ENCODE results near the gene NBEA.
"Not testable (repeated sequence)": the region's sequence is repeated elsewhere in the genome, so short reads cannot be mapped to it uniquely, and the experiment has no call there.

DNA sequence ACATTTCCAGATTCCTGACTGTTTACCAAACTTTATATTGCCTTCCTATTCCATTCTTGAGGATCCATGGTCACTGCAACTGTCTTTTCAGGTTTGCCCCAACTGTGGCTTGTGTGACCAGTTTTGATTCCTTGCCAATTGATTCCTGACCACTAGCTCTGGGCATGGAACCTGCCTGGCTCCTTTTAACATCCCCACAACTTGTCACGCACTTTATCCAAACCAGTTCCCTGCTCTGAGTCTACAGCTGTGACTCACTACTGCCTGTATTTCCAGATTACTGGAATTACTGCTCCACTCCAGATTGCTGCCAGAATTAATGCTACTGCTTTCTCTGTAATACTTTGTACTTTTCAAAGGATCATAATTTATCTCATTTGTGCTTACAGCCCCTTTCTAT is 13.4 kb upstream of the NBEA start:
- TF ChIP-seq, protein P1, sequence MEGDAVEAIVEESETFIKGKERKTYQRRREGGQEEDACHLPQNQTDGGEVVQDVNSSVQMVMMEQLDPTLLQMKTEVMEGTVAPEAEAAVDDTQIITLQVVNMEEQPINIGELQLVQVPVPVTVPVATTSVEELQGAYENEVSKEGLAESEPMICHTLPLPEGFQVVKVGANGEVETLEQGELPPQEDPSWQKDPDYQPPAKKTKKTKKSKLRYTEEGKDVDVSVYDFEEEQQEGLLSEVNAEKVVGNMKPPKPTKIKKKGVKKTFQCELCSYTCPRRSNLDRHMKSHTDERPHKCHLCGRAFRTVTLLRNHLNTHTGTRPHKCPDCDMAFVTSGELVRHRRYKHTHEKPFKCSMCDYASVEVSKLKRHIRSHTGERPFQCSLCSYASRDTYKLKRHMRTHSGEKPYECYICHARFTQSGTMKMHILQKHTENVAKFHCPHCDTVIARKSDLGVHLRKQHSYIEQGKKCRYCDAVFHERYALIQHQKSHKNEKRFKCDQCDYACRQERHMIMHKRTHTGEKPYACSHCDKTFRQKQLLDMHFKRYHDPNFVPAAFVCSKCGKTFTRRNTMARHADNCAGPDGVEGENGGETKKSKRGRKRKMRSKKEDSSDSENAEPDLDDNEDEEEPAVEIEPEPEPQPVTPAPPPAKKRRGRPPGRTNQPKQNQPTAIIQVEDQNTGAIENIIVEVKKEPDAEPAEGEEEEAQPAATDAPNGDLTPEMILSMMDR (tag by site-specific recombination; IDR thresholded peaks at IDR 0.05): not testable (repeated sequence)
- not testable (repeated sequence) for TF ChIP-seq ZNF202 (tag by site-specific recombination; IDR thresholded peaks at IDR 0.05; ENCODE audit: borderline replicate concordance); ZNF311 (tag by site-specific recombination; IDR thresholded peaks at IDR 0.05; ENCODE audit: borderline replicate concordance); SP2 (tag by site-specific recombination; IDR thresholded peaks at IDR 0.05); ZBTB17 (tag by site-specific recombination; IDR thresholded peaks at IDR 0.05); ZSCAN4 (tag by site-specific recombination; IDR thresholded peaks at IDR 0.05); SETDB1 (IDR thresholded peaks at IDR 0.05; ENCODE audit: insufficient read length, low read length); ZNF157 (tag by site-specific recombination; IDR thresholded peaks at IDR 0.05)
- TF ChIP-seq, protein P2, sequence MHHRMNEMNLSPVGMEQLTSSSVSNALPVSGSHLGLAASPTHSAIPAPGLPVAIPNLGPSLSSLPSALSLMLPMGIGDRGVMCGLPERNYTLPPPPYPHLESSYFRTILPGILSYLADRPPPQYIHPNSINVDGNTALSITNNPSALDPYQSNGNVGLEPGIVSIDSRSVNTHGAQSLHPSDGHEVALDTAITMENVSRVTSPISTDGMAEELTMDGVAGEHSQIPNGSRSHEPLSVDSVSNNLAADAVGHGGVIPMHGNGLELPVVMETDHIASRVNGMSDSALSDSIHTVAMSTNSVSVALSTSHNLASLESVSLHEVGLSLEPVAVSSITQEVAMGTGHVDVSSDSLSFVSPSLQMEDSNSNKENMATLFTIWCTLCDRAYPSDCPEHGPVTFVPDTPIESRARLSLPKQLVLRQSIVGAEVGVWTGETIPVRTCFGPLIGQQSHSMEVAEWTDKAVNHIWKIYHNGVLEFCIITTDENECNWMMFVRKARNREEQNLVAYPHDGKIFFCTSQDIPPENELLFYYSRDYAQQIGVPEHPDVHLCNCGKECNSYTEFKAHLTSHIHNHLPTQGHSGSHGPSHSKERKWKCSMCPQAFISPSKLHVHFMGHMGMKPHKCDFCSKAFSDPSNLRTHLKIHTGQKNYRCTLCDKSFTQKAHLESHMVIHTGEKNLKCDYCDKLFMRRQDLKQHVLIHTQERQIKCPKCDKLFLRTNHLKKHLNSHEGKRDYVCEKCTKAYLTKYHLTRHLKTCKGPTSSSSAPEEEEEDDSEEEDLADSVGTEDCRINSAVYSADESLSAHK (tag by site-specific recombination; IDR thresholded peaks at IDR 0.05): not testable (repeated sequence)
